Measurements from ENCODE around the gene PURB. TPM values are rescaled to one million over a fixed set of nuclear protein-coding genes. Genes with fewer than 3 reads are reported as not detected.

Gene PURB
- total RNA-seq, 4 donors from 2014 or later: 13.0 to 18.7 (median 15.9) TPM

GRCh38 chr7:44889086-44889781, 3.9 kb upstream of the PURB start:
- peaks cover 9 to 18% of the 10 kb centered on the region in 2 donors for H3K4me1 ChIP-seq
- H3K27ac ChIP-seq: peak overlapping the region in 2 of 4 donors; percentile 5 to 98
- ATAC-seq: no peak
- TF ChIP-seq, protein P1, sequence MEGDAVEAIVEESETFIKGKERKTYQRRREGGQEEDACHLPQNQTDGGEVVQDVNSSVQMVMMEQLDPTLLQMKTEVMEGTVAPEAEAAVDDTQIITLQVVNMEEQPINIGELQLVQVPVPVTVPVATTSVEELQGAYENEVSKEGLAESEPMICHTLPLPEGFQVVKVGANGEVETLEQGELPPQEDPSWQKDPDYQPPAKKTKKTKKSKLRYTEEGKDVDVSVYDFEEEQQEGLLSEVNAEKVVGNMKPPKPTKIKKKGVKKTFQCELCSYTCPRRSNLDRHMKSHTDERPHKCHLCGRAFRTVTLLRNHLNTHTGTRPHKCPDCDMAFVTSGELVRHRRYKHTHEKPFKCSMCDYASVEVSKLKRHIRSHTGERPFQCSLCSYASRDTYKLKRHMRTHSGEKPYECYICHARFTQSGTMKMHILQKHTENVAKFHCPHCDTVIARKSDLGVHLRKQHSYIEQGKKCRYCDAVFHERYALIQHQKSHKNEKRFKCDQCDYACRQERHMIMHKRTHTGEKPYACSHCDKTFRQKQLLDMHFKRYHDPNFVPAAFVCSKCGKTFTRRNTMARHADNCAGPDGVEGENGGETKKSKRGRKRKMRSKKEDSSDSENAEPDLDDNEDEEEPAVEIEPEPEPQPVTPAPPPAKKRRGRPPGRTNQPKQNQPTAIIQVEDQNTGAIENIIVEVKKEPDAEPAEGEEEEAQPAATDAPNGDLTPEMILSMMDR (IDR thresholded peaks at IDR 0.05 in 4 of 5, conservative IDR thresholded peaks at IDR 0.05 in 1 of 5): no peak
- no peak for TF ChIP-seq POLR2A (IDR thresholded peaks at IDR 0.05)
- intact Hi-C loops (cut with DNase I; ENCODE audit: low total_unique reads) (loop anchor here (5.0 kb wide), 2 partner anchors 223 to 392 kb away; partner anchors contain the start of gene TBRG4), in situ Hi-C loops (cut with MboI; ENCODE audit: low sequenced_read_pairs in 4 of 4) (no loop called here)
- H3K4me3 ChIP-seq: no peak overlapping the region
- no peaks in the 10 kb centered on the region for H3K27me3 ChIP-seq
- no peak for DNase-seq
- no peaks in the 10 kb centered on the region for H3K36me3 ChIP-seq
- no peaks in the 10 kb centered on the region for H3K9me3 ChIP-seq

DNA sequence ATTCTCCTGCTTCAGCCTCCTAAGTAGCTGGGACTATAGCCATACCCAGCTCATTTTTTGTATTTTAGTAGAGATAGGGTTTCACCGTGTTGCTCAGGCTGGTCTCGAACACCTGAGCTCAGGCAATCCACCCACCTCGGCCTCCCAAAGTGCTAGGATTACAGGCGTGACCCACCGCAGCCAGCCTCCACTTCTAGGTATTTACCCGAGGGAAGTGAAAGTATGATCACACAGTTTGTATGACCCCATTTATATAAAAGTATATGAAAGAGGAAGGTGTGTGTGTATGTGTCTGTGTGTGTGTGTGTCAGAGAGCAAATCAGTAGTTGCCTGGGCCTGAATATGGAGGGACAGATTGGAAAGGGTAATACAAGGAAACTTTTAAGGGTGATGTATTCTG, 2.0 kb upstream of the PURB start:
- Histone ChIP-seq H3K4me3 (no peak overlapping the region), H3K9me3 (no peaks in the 10 kb centered on the region), H3K27ac (peak overlapping the region; percentile 91 to 98 (median 96)), H3K36me3 (no peaks in the 10 kb centered on the region), H3K27me3 (no peaks in the 10 kb centered on the region), H3K4me1 (peaks cover 29 to 30% of the 10 kb centered on the region in 2 donors)
- in situ Hi-C loops (cut with MboI; ENCODE audit: low sequenced_read_pairs in 4 of 4) (no loop called here), intact Hi-C loops (cut with DNase I; ENCODE audit: low total_unique reads) (loop anchor here (5.0 kb wide), 2 partner anchors 225 to 390 kb away; partner anchors contain the start of gene TBRG4)
- ATAC-seq (no peak), DNase-seq (no peak)
- TF ChIP-seq POLR2A (IDR thresholded peaks at IDR 0.05): no peak
- TF ChIP-seq, protein P1 (IDR thresholded peaks at IDR 0.05 in 4 of 5, conservative IDR thresholded peaks at IDR 0.05 in 1 of 5): no peak

DNA sequence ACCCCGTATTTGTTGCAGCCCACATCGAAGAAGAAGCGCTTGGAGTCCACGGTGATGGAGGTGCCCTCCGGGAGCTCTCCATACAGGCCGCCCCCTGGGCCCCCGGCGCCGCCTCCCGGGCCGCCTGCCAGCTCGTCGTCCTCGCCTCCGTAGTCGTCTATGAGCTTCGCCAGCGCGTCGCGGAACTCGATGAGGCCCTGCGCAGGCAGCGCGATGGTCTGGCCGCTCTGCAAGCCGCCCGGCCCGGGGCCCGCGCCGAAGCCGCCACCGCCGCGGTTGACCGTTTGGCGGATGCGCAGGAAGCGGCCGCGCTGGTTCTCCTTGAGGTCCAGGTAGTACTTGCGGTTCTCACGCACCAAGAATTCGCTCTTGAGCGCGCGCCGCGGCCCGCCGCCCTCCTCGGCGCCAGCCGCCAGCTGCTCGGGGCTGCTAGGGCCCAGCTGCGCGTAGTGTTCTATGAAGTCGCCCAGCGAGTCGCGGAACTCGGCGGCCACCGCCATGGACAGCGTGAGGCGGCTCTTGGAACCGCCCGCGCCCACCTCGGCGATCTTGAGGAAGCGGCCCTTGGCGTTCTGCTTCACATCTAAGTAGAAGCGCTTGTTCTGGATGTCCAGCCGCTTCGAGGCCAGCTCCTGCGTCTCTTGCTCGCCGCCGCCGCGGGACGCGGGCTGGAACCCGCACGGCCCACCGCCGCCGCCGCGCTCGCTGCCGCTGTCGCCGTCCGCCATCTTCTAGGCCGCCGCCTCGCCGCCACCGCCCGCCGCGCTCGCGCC, 523 bp downstream of the PURB start:
- Histone ChIP-seq H3K9me3 (no peaks in the 10 kb centered on the region), H3K4me3 (peak overlapping the region; percentile 73 to 100 (median 88)), H3K27me3 (no peaks in the 10 kb centered on the region), H3K36me3 (no peaks in the 10 kb centered on the region), H3K4me1 (peaks cover 53 to 55% of the 10 kb centered on the region in 2 donors), H3K27ac (peak overlapping the region; percentile 91 to 100 (median 96))
- peak; percentile 27 to 28 for ATAC-seq
- DNase-seq: peak; percentile 17 to 46
- intact Hi-C loops (cut with DNase I; ENCODE audit: low total_unique reads): loop anchor here (1.0 to 5.0 kb wide), 8 partner anchors 16 to 388 kb away; partner anchors contain the start of genes H2AZ2, OGDH, PPIA and TBRG4
- no peak for TF ChIP-seq POLR2A (IDR thresholded peaks at IDR 0.05)
- TF ChIP-seq, protein P1 (IDR thresholded peaks at IDR 0.05 in 4 of 5, conservative IDR thresholded peaks at IDR 0.05 in 1 of 5): no peak
- in situ Hi-C loops (cut with MboI; ENCODE audit: low sequenced_read_pairs in 4 of 4): no loop called here

DNA sequence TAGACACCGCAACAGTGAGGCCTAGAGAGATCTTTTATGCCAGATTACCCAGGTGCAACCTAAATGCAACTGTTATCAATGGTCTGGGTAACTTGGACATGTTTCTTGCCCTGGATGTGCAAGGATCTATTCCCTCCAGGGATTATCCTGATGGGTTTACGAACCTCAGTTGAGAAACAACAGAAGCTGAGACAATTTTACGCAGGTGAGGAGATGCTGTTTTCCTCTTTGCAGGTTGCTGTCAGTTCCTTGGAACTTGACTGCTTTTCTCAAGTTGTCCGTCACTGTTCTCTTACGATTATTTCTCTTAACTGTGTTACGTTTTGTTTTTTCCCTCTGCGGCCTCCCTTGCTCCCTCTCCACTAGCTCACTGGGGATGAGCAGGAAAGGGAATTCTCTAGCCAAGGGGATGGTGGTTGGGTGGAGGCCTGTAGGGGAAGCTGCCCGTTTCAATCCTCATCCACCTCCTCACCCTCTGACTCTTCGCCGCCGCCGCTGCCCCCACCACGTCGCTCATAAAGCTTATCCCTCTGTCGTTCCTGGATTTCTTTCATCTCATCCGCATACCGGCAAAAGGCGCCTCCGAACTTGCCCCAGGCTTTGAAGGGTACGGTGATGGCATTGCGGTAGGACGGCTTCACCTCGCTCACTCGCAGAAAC, 1.2 kb downstream of the PURB start:
- no peaks in the 10 kb centered on the region for H3K36me3 ChIP-seq
- intact Hi-C loops (cut with DNase I; ENCODE audit: low total_unique reads): loop anchor here (2.0 kb wide), 2 partner anchors 15 to 103 kb away; no protein-coding TSS in a partner anchor
- no peaks in the 10 kb centered on the region for H3K9me3 ChIP-seq
- TF ChIP-seq POLR2A (IDR thresholded peaks at IDR 0.05): no peak
- TF ChIP-seq, protein P1 (IDR thresholded peaks at IDR 0.05 in 4 of 5, conservative IDR thresholded peaks at IDR 0.05 in 1 of 5): no peak
- in situ Hi-C loops (cut with MboI; ENCODE audit: low sequenced_read_pairs in 4 of 4): no loop called here
- H3K4me1 ChIP-seq: peaks cover 58 to 62% of the 10 kb centered on the region in 2 donors
- no peak for DNase-seq
- H3K27ac ChIP-seq: peak overlapping the region; percentile 91 to 100 (median 96)
- peak overlapping the region; percentile 73 to 100 (median 88) for H3K4me3 ChIP-seq
- H3K27me3 ChIP-seq: no peaks in the 10 kb centered on the region
- ATAC-seq: no peak

Data from gastrocnemius medialis (tissue), 4 donors.